Upper lobe of left lung (tissue), 6 donors: Measurements from ENCODE around the gene ADAT1. TPM values are rescaled to one million over a fixed set of nuclear protein-coding genes. Genes with fewer than 3 reads are reported as not detected.
A peak's percentile ranks its signal among the peaks of the same experiment; 100 is the strongest.

Experiments used
- ATAC-seq, 2 donors: fragments of 200-7000 bp; cut with Tn5 transposase; one replicate each; pipeline ENCODE4 v1.9.1; 2022; ENCODE audit warnings: mild to moderate bottlenecking in 2 of 2, moderate library complexity in 2 of 2; ENCODE audit not compliant: low FRiP score in 2 of 2
- DNase-seq, 2 donors: peaks; one replicate each; pipeline ENCODE4 v3.0.0-alpha.2; 2019 to 2020
- H3K27ac ChIP-seq, 4 donors: fragments of 200-600 bp; sonication (generic); one replicate each; pipeline ENCODE4 v1.5.1; 2016 to 2019
- H3K27me3 ChIP-seq, 4 donors: fragments of 200-600 bp; sonication (generic); one replicate each; pipeline ENCODE4 v1.5.1; 2017 to 2019
- H3K36me3 ChIP-seq, 4 donors: fragments of 200-600 bp; sonication (generic); one replicate each; pipeline ENCODE4 v1.5.1; 2016 to 2019
- H3K4me1 ChIP-seq, 4 donors: fragments of 200-600 bp; sonication (generic); one replicate each; pipeline ENCODE4 v1.5.1; 2018 to 2019
- H3K4me3 ChIP-seq, 4 donors: fragments of 200-600 bp; sonication (generic); one replicate each; pipeline ENCODE4 v1.5.1; 2017 to 2019; ENCODE audit warnings: mild to moderate bottlenecking in 2 of 4, moderate library complexity in 1 of 4
- H3K9me3 ChIP-seq, 4 donors: fragments of 200-600 bp; sonication (generic); one replicate each; pipeline ENCODE4 v1.5.1; 2018 to 2019
- CTCF ChIP-seq, 6 experiments: fragments of 450-650 bp in 4 of 6; fragments of 200-600 bp in 2 of 6; sonication (generic) in 2 of 6; IDR thresholded peaks; one replicate each; pipeline ENCODE4 v1.5.1; 2016 to 2019; ENCODE audit warnings: antibody characterized with exemption in 6 of 6
- EP300 ChIP-seq, 4 donors: sonication (generic); formaldehyde crosslinking; IDR thresholded peaks; one replicate each; pipeline ENCODE4 v1.5.1; 2017; ENCODE audit warnings: antibody characterized with exemption in 4 of 4, control low read depth in 2 of 4
- POLR2A ChIP-seq, 4 donors: fragments of 450-650 bp; IDR thresholded peaks; one replicate each; pipeline ENCODE4 v1.5.1; 2016 to 2017; ENCODE audit warnings: antibody characterized with exemption in 4 of 4, mild to moderate bottlenecking in 2 of 4
- POLR2AphosphoS5 ChIP-seq, 2 donors: sonication (generic); formaldehyde crosslinking; IDR thresholded peaks; one replicate each; pipeline ENCODE4 v1.5.1; 2017; ENCODE audit warnings: antibody characterized with exemption in 2 of 2
- WGBS, 2 donors: methylation state at CpG; one replicate each; pipeline ENCODE4 v1.1.5; 2017 to 2018; 5-methylcytosine and 5-hydroxymethylcytosine counted together
- total RNA-seq, 6 donors: library from RNA; depleted of rRNA in 4 of 6; stranded (reverse); fragments of >200 nt in 4 of 6; gene quantifications; one replicate each; pipeline versions ENCODE4 v1.1.0 to v1.2.1, GENCODE V29; 2016 to 2021
- donor health status: DM: no; HTN: no; CAD: no; lungs with moderate emphysema.
- donor health status: DM: no; HTN: yes; CAD: no; lungs with severe emphysema.

Gene ADAT1
- total RNA-seq, 6 donors from 2014 or later = 30.6 to 77.5 (median 46.7) TPM

GRCh38 chr16:75606507-75606906, 16.6 kb downstream of the ADAT1 start:
- WGBS, 2 donors = 100% methylated on average over 1 of the region's 1 CpG
- no peak for ATAC-seq
- no peaks in the 10 kb centered on the region for H3K9me3 ChIP-seq
- no peak for DNase-seq
- H3K27me3 ChIP-seq = no peaks in the 10 kb centered on the region
- H3K4me1 ChIP-seq = no peaks in the 10 kb centered on the region
- H3K27ac ChIP-seq = no peak overlapping the region
- peaks cover 27 to 95% (median 46%) of the 10 kb centered on the region in 4 donors for H3K36me3 ChIP-seq
- H3K4me3 ChIP-seq = no peak overlapping the region
- TF ChIP-seq CTCF (IDR thresholded peaks at IDR 0.05) = no peak
- no peak for TF ChIP-seq EP300 (IDR thresholded peaks at IDR 0.05)
- TF ChIP-seq POLR2A (IDR thresholded peaks at IDR 0.05) = no peak
- no peak for TF ChIP-seq POLR2AphosphoS5 (IDR thresholded peaks at IDR 0.05)

- no peak for DNase-seq
- peaks cover 19 to 93% (median 59%) of the 10 kb centered on the region in 4 donors for H3K36me3 ChIP-seq
Measured at GRCh38 chr16:75603241-75603640, 19.8 kb downstream of the ADAT1 start.

GRCh38 chr16:75599452-75600277, 23.4 kb downstream of the ADAT1 start:
- Histone ChIP-seq H3K27ac (no peak overlapping the region), H3K27me3 (no peaks in the 10 kb centered on the region), H3K4me3 (no peak overlapping the region), H3K9me3 (no peaks in the 10 kb centered on the region), H3K4me1 (no peaks in the 10 kb centered on the region), H3K36me3 (peaks cover 14 to 75% (median 42%) of the 10 kb centered on the region in 4 donors)
- ATAC-seq = no peak
- no peak for TF ChIP-seq POLR2AphosphoS5 (IDR thresholded peaks at IDR 0.05)
- no peak for TF ChIP-seq POLR2A (IDR thresholded peaks at IDR 0.05)
- TF ChIP-seq CTCF (IDR thresholded peaks at IDR 0.05) = no peak
- WGBS, 2 donors = 86 to 90% methylated on average over 6 of the region's 6 CpGs
- DNase-seq = no peak

More at GRCh38 chr16:75603241-75603640, 19.8 kb downstream of the ADAT1 start:
- Histone ChIP-seq H3K4me3 (no peak overlapping the region), H3K9me3 (no peaks in the 10 kb centered on the region), H3K27me3 (no peaks in the 10 kb centered on the region), H3K4me1 (no peaks in the 10 kb centered on the region), H3K27ac (no peak overlapping the region)
- ATAC-seq = no peak
- 95% methylated on average over 4 of the region's 4 CpGs for WGBS, 2 donors
- TF ChIP-seq POLR2A (IDR thresholded peaks at IDR 0.05) (no peak), POLR2AphosphoS5 (IDR thresholded peaks at IDR 0.05) (no peak), CTCF (IDR thresholded peaks at IDR 0.05) (no peak), EP300 (IDR thresholded peaks at IDR 0.05) (no peak)

- H3K9me3 ChIP-seq = no peaks in the 10 kb centered on the region
- H3K36me3 ChIP-seq = peaks cover 0 to 28% (median 2%) of the 10 kb centered on the region in 4 donors
- DNase-seq = no peak
- ATAC-seq = no peak
- H3K27me3 ChIP-seq = no peaks in the 10 kb centered on the region
- TF ChIP-seq EP300 (IDR thresholded peaks at IDR 0.05) = no peak
- TF ChIP-seq CTCF (IDR thresholded peaks at IDR 0.05) = no peak
- no peak for TF ChIP-seq POLR2A (IDR thresholded peaks at IDR 0.05)
- no peak for TF ChIP-seq POLR2AphosphoS5 (IDR thresholded peaks at IDR 0.05)
- no peaks in the 10 kb centered on the region for H3K4me1 ChIP-seq
- H3K4me3 ChIP-seq = no peak overlapping the region
- WGBS, 2 donors = 70 to 71% methylated on average over 17 of the region's 17 CpGs
- peak overlapping the region in 1 of 4 donors; percentile 4 for H3K27ac ChIP-seq
Measured at GRCh38 chr16:75593825-75594820, 29.0 kb downstream of the ADAT1 start.
